NCI-H345 treated with DMSO at 0.1 percent for 48 hours (cell line): ENCODE data around the gene TSN.

Experiments
- DNase-seq: peaks from one replicate; lab custom pipeline; 2025; ENCODE audit not compliant: unreplicated experiment; lab: John Stamatoyannopoulos, UW

The TSN gene

GRCh38 chr2:121741450-121741849 is 14.0 kb upstream of the TSN start:
- DNase-seq: no peak

GRCh38 chr2:121746071-121746578 is 9.3 kb upstream of the TSN start:
- no peak for DNase-seq

GRCh38 chr2:121748202-121748601 is 7.2 kb upstream of the TSN start:
- no peak for DNase-seq

- no peak for DNase-seq
These were observed 607 bp upstream of the TSN start for GRCh38 chr2:121754851-121755236.

- DNase-seq: no peak
These were observed 9.3 kb downstream of the TSN start for GRCh38 chr2:121764681-121765228.

GRCh38 chr2:121766624-121767023 is 11.2 kb downstream of the TSN start:
- no peak for DNase-seq

- DNase-seq: no peak
These were observed 12.8 kb downstream of the TSN start for GRCh38 chr2:121768143-121768755.

GRCh38 chr2:121771976-121772742 is 16.7 kb downstream of the TSN start:
- DNase-seq: no peak

- DNase-seq: no peak
These were observed 18.8 kb downstream of the TSN start for GRCh38 chr2:121774235-121774634.

- DNase-seq: no peak
These were observed 20.9 kb downstream of the TSN start for GRCh38 chr2:121776361-121776760.

GRCh38 chr2:121776885-121777698 is 21.6 kb downstream of the TSN start:
- DNase-seq: no peak

GRCh38 chr2:121777699-121778058 is 22.2 kb downstream of the TSN start:
- no peak for DNase-seq

GRCh38 chr2:121778741-121779487 is 23.5 kb downstream of the TSN start:
- no peak for DNase-seq

- DNase-seq: no peak
These were observed 27.7 kb downstream of the TSN start for GRCh38 chr2:121783180-121783579.

GRCh38 chr2:121788685-121789084 is 33.2 kb downstream of the TSN start:
- no peak for DNase-seq

- no peak for DNase-seq
These were observed 35.0 kb downstream of the TSN start for GRCh38 chr2:121790276-121790956.

- DNase-seq: no peak
These were observed 35.8 kb downstream of the TSN start for GRCh38 chr2:121791290-121791689.

- no peak for DNase-seq
These were observed 36.4 kb downstream of the TSN start for GRCh38 chr2:121791801-121792221.

GRCh38 chr2:121793816-121794215 is 38.4 kb downstream of the TSN start:
- DNase-seq: no peak

GRCh38 chr2:121794233-121794632 is 38.8 kb downstream of the TSN start:
- no peak for DNase-seq
